Caco-2 (cell line): ENCODE measurements around the gene ADGRD1. TPM values are rescaled to one million over a fixed set of nuclear protein-coding genes. Genes with fewer than 3 reads are reported as not detected.

Experiments
- BruUV-seq: library from RNA; stranded (reverse); fragments of 400-500 nt; replicated peaks from 2 replicates; lab custom pipeline; 2021; lab: Mats Ljungman, UMichigan
- CTCF ChIA-PET: fragments of 300-600 bp; sonication (Branson Sonifier 250); formaldehyde crosslinking; loops from one replicate; lab custom pipeline; 2022; ENCODE audit warnings: antibody characterized with exemption; lab: Charles Lee
- POLR2A ChIA-PET: fragments of 300-600 bp; sonication (Branson Sonifier 250); formaldehyde crosslinking; loops from one replicate; lab custom pipeline; 2022; ENCODE audit warnings: antibody characterized with exemption; lab: Charles Lee
- DNase-seq, 2 experiments: peaks; one replicate each; pipeline versions ENCODE4 v3.0.0 to v3.0.0-alpha.2; 2020 to 2022
- H3K27me3 ChIP-seq: replicated peaks from 2 replicates; pipeline ENCODE4 v1.6.0; 2011; ENCODE audit warnings: low read length; ENCODE audit not compliant: control insufficient read depth, insufficient read depth
- H3K36me3 ChIP-seq: 2 replicates; pipeline ENCODE4 v1.5.1; 2011; ENCODE audit warnings: low read length; ENCODE audit not compliant: control insufficient read depth, insufficient read depth
- H3K4me1 ChIP-seq: fragments of 250-450 bp; sonication (Bioruptor Pico); 2 replicates; pipeline ENCODE4 v1.5.1; 2020; ENCODE audit warnings: mild to moderate bottlenecking
- H3K4me3 ChIP-seq: 2 replicates; pipeline ENCODE4 v1.5.1; 2011; ENCODE audit warnings: low read depth, mild to moderate bottlenecking, control low read depth, low read length
- H3K9me3 ChIP-seq: fragments of 250-450 bp; sonication (Bioruptor Pico); 2 replicates; pipeline ENCODE4 v1.5.1; 2020; ENCODE audit warnings: mild to moderate bottlenecking, moderate library complexity
- H3K27ac Mint-ChIP-seq: one replicate; pipeline ENCODE4 v1.8.0; 2022; ENCODE audit warnings: mixed read lengths; ENCODE audit not compliant: unreplicated experiment
- H3K27me3 Mint-ChIP-seq: one replicate; pipeline ENCODE4 v1.8.0; 2022; ENCODE audit warnings: mixed read lengths; ENCODE audit not compliant: insufficient read depth, unreplicated experiment
- H3K36me3 Mint-ChIP-seq: one replicate; pipeline ENCODE4 v1.8.0; 2022; ENCODE audit warnings: mild to moderate bottlenecking, mixed read lengths; ENCODE audit not compliant: insufficient read depth, unreplicated experiment
- H3K4me1 Mint-ChIP-seq: one replicate; pipeline ENCODE4 v1.8.0; 2022; ENCODE audit warnings: low read depth, mixed read lengths; ENCODE audit not compliant: unreplicated experiment
- H3K4me3 Mint-ChIP-seq: one replicate; pipeline ENCODE4 v1.8.0; 2022; ENCODE audit warnings: mild to moderate bottlenecking, moderate library complexity, mixed read lengths; ENCODE audit not compliant: unreplicated experiment
- H3K9me3 Mint-ChIP-seq: one replicate; pipeline ENCODE4 v1.8.0; 2022; ENCODE audit warnings: mixed read lengths; ENCODE audit not compliant: unreplicated experiment
- intact Hi-C: fragments of 100-400 bp; cut with micrococcal nuclease; formaldehyde crosslinking; loops from one replicate; pipeline ENCODE4 v1.10.0; 2022; ENCODE audit not compliant: unreplicated experiment
- total RNA-seq: library from RNA; stranded (reverse); gene quantifications from 2 replicates; pipeline ENCODE4 v1.2.3, GENCODE V29; 2022
- TF ChIP-seq, protein P1 (sequence below), 2 experiments: fragments of 200-600 bp in 1 of 2; IDR thresholded peaks; 1 replicate in 1 of 2; 2 replicates in 1 of 2; pipeline versions ENCODE4 v1.5.1 to v1.8.0; 2011 to 2022; ENCODE audit warnings: antibody characterized with exemption in 1 of 2, control low read depth in 1 of 2, inconsistent platforms in 1 of 2, low read depth in 1 of 2, low read length in 1 of 2, mild to moderate bottlenecking in 1 of 2, moderate library complexity in 1 of 2; ENCODE audit not compliant: insufficient read depth in 1 of 2, severe bottlenecking in 1 of 2, unreplicated experiment in 1 of 2

Gene ADGRD1
- total RNA-seq, 1 experiment from 2014 or later: 3.6 TPM

DNA sequence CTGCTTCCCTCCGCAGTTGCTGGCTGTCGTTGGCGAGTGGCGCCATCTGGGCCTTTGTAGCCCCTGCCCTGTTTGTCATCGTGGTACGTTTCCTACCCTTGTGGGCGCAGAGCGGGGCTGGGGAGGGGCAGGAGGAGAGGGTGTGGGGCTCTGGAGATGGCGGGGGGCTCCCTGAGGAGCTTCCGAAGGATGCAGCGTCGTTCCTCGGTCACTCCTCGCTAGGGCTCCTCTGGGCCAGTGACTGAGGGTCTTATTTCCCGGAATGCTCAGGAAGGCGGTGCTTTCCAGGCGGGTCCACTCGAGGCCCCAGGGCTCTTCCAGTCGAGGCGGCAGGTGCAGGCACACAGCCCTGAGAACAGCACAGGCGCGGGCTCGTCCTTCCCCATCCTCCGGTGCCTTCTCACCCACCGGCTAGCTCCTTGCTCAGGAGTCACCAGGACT is 167.1 kb downstream of the ADGRD1 start:
- H3K27me3 ChIP-seq: no peaks in the 10 kb centered on the region; the same call in 1 of the 2 replicates
- BruUV-seq: no TSS peak
- DNase-seq: peak in 1 of 2 experiments; percentile 20
- H3K27me3 Mint-ChIP-seq: peaks cover 2% of the 10 kb centered on the region
- H3K36me3 Mint-ChIP-seq: no peaks in the 10 kb centered on the region
- intact Hi-C loops: no loop called here
- H3K4me1 Mint-ChIP-seq: no peaks in the 10 kb centered on the region
- H3K9me3 Mint-ChIP-seq: no peaks in the 10 kb centered on the region
- no peaks in the 10 kb centered on the region for H3K9me3 ChIP-seq
- no peak overlapping the region for H3K4me3 Mint-ChIP-seq
- no peak overlapping the region for H3K4me3 ChIP-seq
- POLR2A ChIA-PET: no interaction called here
- TF ChIP-seq, protein P1, sequence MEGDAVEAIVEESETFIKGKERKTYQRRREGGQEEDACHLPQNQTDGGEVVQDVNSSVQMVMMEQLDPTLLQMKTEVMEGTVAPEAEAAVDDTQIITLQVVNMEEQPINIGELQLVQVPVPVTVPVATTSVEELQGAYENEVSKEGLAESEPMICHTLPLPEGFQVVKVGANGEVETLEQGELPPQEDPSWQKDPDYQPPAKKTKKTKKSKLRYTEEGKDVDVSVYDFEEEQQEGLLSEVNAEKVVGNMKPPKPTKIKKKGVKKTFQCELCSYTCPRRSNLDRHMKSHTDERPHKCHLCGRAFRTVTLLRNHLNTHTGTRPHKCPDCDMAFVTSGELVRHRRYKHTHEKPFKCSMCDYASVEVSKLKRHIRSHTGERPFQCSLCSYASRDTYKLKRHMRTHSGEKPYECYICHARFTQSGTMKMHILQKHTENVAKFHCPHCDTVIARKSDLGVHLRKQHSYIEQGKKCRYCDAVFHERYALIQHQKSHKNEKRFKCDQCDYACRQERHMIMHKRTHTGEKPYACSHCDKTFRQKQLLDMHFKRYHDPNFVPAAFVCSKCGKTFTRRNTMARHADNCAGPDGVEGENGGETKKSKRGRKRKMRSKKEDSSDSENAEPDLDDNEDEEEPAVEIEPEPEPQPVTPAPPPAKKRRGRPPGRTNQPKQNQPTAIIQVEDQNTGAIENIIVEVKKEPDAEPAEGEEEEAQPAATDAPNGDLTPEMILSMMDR (IDR thresholded peaks at IDR 0.05; ENCODE audit: insufficient read depth in 1 of 2, low read depth in 1 of 2, low read length in 1 of 2, severe bottlenecking in 1 of 2, unreplicated experiment in 1 of 2): no peak
- no peak overlapping the region for H3K27ac Mint-ChIP-seq
- H3K4me1 ChIP-seq: no peaks in the 10 kb centered on the region
- no peaks in the 10 kb centered on the region for H3K36me3 ChIP-seq
- CTCF ChIA-PET: interaction anchor here (0.7 kb wide), 1 partner anchor 88 kb away, joined by 3 read pairs; no protein-coding TSS in a partner anchor

DNA sequence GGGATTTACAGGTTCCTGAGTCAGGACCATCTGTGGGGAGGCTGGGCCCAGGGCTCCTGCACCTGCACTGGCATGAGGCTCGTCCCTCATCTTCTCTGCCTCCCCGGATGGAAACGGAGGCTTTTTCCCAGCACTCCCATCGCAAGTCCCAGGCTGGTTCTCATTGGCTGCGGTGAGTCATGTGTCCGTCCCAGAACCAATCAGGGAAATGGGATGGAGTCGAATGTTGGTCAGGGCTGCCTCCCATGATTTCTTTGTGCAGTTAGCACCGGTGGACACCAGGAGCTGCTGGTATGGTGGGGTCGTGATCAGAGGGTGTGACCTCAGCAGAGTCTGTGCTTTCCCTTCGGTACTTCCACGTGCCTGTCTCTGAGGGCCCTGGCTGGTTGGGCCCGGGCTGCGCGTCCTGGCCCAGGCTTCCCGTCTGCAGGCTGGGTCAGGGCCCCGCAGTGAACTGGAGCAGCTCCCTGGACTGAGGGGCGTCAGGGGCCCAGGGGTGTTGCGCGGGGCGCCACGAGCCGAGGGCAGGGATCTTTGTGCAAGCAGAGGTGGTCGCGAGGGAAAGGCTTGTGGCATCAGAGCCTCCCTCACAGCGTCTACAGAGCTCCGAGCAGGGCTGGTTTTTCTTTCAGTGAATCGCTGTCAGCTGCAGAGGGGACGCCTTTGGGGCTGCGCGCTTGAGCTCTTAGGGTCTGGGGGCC is 168.1 kb downstream of the ADGRD1 start:
- intact Hi-C loops: no loop called here
- no TSS peak for BruUV-seq
- Mint-ChIP-seq H3K4me3 (no peak overlapping the region), H3K27ac (no peak overlapping the region), H3K36me3 (no peaks in the 10 kb centered on the region), H3K9me3 (no peaks in the 10 kb centered on the region), H3K4me1 (no peaks in the 10 kb centered on the region), H3K27me3 (peaks cover 2% of the 10 kb centered on the region)
- no peaks in the 10 kb centered on the region; the same call in 1 of the 2 replicates for H3K27me3 ChIP-seq
- H3K9me3 ChIP-seq: no peaks in the 10 kb centered on the region
- TF ChIP-seq, protein P1 (IDR thresholded peaks at IDR 0.05; ENCODE audit: insufficient read depth in 1 of 2, low read depth in 1 of 2, low read length in 1 of 2, severe bottlenecking in 1 of 2, unreplicated experiment in 1 of 2): no peak
- ChIA-PET POLR2A (no interaction called here), CTCF (interaction anchor here (1.0 kb wide), 1 partner anchor 10 kb away, joined by 4 read pairs; no protein-coding TSS in a partner anchor)
- no peaks in the 10 kb centered on the region for H3K4me1 ChIP-seq
- DNase-seq: peak in 1 of 2 experiments; percentile 17
- H3K4me3 ChIP-seq: no peak overlapping the region
- no peaks in the 10 kb centered on the region for H3K36me3 ChIP-seq

DNA sequence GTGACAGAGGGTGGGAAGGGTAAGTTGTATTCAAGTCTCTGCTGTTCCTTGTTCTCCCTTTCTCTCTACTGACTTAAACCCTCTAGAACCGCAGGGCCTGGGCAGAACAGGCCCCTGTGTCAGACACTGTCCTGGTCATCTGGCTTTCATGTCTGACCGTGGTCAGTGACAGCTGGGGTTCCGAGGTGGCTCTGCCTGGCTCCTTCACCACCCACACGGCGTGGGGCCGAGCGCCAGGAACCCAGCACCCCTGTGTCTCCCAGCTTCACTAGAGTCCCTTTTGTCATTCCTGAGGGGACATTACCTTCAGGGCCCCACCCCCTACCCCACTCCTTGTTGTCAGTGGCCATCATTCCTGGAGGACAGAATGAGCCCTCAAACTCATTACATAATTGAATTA is 168.9 kb downstream of the ADGRD1 start:
- Histone ChIP-seq H3K4me3 (no peak overlapping the region), H3K27me3 (no peaks in the 10 kb centered on the region; the same call in 1 of the 2 replicates), H3K9me3 (no peaks in the 10 kb centered on the region), H3K4me1 (no peaks in the 10 kb centered on the region), H3K36me3 (no peaks in the 10 kb centered on the region)
- H3K9me3 Mint-ChIP-seq: no peaks in the 10 kb centered on the region
- no TSS peak for BruUV-seq
- DNase-seq: no peak
- no peak overlapping the region for H3K27ac Mint-ChIP-seq
- intact Hi-C loops: no loop called here
- POLR2A ChIA-PET: no interaction called here
- H3K4me1 Mint-ChIP-seq: no peaks in the 10 kb centered on the region
- H3K36me3 Mint-ChIP-seq: no peaks in the 10 kb centered on the region
- TF ChIP-seq, protein P1 (IDR thresholded peaks at IDR 0.05; ENCODE audit: insufficient read depth in 1 of 2, low read depth in 1 of 2, low read length in 1 of 2, severe bottlenecking in 1 of 2, unreplicated experiment in 1 of 2): no peak
- peaks cover 2% of the 10 kb centered on the region for H3K27me3 Mint-ChIP-seq
- H3K4me3 Mint-ChIP-seq: no peak overlapping the region
- CTCF ChIA-PET: no interaction called here
